ENCODE results near the gene LSS. TPM values are rescaled to one million over a fixed set of nuclear protein-coding genes. Genes with fewer than 3 reads are reported as not detected.
"Not testable (repeated sequence)": the region's sequence is repeated elsewhere in the genome, so short reads cannot be mapped to it uniquely, and the experiment has no call there.

LSS gene
- total RNA-seq, 1 donor from 2014 or later, result 52.7 TPM

- DNase-seq, result no peak
These were observed 23.4 kb downstream of the LSS start for GRCh38 chr21:46205166-46205565.

DNA sequence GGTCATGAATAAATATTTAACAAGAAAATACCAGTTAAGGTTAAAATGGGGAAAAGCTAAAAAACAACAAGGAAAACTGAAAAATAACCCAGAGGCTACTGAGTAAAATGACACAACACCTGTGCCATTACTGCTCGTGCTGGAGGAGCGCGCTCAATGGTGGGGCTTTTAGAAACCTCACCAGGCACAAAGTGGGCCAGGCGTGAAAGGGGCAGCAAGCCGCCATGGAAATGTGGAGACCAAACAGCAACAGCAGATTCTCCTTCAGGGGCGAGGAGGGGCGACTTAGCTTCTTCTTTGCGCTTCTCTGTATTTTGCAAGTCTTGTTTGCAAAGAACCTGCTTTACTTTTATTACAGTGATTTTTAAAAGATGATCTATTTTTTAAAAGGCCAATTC lies 25.4 kb downstream of the LSS start:
- no peak for DNase-seq

GRCh38 chr21:46202592-46203202 lies 25.9 kb downstream of the LSS start:
- DNase-seq, result no peak

DNA sequence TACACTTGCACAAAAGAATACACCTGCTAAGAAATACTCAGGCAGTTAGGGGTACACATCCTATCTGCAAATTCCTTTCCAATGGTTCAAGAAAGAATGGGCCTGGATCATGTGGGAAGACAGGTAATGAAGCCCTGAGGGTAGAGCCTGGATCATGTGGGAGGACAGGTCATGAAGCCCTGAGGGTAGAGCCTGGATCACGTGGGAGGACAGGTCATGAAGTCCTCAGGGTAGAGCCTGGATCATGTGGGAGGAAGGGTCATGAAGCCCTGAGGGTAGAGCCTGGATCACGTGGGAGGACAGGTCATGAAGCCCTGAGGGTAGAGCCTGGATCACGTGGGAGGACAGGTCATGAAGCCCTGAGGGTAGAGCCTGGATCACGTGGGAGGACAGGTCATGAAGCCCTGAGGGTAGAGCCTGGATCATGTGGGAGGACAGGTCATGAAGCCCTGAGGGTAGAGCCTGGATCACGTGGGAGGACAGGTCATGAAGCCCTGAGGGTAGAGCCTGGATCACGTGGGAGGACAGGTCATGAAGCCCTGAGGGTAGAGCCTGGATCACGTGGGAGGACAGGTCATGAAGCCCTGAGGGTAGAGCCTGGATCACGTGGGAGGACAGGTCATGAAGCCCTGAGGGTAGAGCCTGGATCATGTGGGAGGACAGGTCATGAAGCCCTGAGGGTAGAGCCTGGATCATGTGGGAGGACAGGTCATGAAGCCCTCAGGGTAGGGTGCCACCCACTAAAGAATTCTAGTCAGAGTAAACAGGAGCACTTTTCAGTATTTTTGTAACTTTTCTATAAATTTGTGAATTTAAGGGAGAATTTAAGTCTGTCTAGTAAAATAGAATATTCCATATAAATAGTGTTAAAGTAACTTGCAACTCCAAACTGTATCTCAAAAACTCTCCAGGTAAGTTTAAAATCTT lies 27.4 kb downstream of the LSS start:
- DNase-seq, result not testable (repeated sequence)

DNA sequence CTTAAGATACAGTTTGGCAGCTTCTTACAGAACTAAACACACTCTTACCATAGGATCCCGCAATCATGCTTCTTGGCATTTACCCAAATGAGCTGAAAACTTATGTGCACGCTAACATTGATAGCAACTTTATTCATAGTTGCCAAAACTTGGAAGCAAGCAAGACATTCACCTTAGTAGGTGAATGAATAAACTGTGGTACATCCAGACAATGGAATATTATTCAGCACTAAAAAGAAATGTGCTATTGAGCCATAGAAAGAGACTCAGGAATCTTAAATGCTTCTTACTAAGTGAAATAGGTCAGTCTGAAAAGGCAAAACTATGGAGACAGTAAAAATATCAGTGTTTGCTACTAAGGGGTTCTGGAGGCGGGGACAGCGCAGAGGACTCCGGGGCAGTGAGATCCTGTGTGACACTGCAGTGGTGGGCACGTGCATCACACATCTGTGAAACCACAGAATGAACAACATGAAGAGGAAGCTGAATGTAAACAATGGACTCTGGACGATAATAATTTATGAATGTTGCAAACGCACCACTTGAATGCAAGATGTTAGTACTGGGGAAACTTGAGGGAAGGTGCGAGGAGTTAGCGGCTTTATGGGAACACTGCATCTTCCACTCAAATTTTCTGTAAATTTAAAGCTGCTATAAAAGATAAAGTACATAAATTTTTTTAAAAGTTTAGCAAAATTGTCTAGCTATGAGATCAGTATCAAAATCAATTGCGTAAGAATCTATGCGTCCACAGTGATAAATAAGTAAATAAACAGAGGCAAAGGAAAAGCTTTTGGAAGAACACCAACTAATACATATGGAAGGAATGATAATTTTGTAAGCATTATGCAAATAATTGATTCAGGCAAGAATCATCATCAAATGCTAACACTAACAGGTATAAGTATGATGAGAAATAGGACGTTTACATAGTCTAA lies 28.9 kb downstream of the LSS start:
- no peak for DNase-seq

DNA sequence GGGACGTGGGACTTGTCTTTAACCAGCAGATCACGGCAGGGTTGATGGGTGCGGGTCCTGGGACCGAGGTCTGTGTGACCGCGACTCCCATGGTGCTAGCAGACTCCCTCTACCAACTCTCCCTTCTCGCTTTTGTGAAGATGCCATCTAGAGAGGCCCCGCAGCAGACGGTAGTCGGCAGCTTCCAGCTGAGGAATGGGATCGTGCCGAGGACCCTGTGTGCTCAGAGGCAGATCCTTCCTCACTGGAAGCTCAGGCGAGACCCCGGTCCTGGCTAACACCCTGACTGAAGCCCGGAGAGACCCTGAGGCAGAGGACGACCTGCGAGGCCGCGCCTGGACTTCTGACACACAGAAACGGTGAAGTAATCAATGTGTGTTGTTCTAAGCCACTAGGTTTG lies 31.8 kb downstream of the LSS start:
- no peak for DNase-seq

GRCh38 chr21:46195595-46196195 lies 32.9 kb downstream of the LSS start:
- no peak for DNase-seq

DNA sequence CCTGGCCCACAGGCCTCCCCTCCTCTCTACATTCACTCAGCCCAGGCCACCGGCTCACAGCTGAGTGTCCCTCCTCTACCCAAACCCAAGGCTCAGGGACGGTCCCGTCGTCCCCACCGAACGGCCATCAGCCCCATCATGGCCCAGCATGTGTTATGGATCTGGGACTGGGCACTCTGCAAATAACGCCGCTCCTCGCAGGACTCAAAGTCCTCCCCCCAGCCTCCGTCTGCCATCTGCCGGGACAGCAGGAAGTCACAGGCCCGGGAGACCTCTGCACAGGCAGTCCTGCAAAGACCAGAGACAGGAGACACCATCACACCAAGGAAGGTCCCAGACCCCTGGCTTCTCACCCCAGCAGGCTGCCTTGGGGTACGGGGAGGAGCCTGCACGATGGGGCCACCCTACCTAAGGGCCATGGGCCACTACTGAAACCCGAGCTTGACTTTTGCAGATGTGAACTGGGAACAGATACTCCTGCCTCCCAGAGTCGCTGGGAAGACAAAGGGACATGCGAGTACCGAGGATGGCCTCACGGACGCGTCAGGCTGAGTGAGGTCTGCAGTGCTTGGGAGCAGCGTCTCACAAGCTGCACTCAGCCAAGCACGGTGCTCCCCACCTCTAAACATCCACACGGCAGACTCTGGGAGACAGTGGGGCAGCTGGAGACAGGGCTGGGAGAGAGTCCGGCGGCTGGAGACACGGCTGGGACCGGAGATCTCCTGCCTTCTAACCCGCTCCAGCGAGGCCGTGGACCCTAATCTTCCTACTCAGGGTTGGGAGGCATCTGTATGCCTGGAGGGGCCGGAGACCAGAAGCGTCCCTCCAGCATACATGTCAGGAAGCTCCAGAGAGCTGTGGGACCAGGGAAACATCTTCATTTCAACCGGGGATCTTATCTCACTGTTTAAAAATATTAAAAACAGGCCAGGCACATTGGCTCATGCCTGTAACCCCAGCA lies 33.9 kb downstream of the LSS start:
- no peak for DNase-seq

DNA sequence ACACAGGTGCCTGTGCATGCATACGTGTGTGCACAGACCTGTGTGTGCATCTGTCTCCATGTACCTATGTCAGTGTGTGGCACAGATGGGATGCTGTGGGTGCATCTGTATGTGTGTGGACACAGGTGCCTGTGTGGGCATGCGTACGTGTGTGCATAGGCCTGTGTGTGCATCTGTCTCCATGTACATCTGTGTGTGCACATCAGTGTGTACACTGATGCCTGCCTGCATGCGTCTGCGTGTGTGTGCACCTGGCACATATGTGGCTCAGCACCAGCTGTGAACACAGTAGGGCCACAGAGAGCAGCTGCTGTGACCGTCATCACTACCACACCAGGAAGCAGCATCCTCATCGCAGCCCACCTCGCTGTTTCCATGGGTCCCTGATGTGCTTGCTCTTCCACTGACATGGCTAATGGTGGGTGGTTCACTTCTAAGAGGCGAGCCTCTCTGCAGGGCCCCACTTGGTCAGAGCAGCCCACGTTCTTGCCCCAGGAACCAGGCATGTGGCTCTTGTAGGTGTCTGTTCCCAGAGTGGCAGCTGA lies 34.7 kb downstream of the LSS start:
- DNase-seq, result no peak

GRCh38 chr21:46191686-46192575 lies 36.6 kb downstream of the LSS start:
- no peak for DNase-seq

GRCh38 chr21:46191257-46191685 lies 37.3 kb downstream of the LSS start:
- DNase-seq, result no peak

- DNase-seq, result no peak
These were observed 38.0 kb downstream of the LSS start for GRCh38 chr21:46190491-46191131.

DNA sequence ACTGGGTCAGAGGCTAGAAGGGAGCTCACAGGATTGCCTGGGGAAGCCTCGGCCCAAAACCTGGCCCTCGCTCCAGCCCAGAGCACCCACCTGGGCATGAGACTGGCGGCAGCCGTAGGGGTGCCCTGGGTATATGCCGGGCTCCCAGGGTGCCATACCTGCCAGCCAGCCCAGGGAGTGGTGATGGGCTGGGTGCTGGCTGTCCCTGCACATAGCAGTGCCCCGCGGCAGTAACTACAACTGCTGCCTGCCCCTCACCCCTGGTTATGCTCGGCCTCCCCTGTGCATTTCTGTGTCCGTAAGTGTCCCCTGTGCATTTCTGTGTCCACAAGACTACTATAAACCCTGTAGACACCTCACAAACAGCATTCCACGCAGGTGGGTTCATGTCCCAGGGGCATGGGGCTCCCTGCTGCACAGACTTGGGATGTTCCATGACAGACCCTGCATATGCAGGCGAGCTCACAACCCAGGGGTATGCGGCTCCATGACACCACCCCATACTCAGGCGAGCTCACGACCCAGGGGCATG lies 38.5 kb downstream of the LSS start:
- DNase-seq, result no peak

DNA sequence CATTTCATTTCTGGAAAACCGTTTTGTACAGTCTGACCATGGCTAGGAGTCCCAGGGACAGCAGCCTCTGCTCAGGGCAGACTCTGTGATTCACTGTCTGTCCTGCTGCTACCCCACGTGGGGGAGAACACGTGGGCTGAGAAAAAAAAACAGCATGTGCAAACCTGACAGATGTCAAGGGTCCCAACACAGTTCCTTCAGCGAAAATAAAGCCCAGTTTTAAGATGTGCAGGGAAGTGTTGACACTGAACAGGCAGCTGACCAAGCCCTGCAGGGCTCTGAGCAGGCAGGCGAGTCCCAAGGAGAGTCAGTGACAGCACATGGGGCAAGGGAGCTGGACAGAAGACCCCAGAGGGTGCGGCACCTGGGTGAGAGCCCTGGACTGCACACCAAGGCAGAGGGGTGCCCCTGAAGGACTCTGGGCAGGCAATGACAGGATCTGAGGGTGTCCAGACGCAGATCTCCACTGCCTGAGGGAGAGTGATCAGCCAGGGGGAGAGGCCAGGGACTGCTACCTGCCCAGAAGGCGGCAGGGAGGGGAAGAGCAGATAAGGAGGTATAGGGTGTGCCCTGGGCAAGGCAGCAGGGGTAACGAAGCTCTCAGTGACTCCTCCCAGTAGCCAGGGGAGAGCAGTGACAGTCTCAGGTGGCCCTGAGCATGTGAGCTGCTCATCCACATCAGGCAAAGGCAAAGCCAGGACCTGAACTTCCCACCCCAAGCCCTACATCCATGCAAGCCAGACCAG lies 39.2 kb downstream of the LSS start:
- no peak for DNase-seq

GRCh38 chr21:46188226-46189212 lies 40.1 kb downstream of the LSS start:
- peak; percentile 40 for DNase-seq

DNA sequence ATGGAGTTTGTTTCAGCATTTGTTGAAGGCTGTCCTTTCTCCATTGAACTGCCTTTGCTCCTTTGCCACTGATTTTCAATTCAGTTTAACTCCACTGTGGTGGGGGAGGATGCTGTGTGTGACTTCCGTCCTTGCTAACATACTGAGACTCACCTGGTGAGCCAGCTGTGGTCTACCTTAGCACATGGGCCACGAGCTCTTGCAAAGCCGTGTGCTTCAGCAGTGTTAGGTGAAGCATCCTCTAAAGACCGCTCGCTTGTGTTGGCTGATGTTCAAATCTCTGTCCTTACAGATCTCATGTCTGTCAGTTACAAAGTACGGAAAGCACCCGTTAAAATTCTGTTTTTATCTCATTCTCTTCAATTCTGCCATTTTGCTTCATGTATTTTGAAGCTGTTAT lies 40.8 kb downstream of the LSS start:
- DNase-seq, result no peak

- no peak for DNase-seq
These were observed 41.3 kb downstream of the LSS start for GRCh38 chr21:46187261-46187660.

Measured in occipital lobe (tissue), 2 donors.